NCI-H748 treated with DMSO at 0.1 percent for 48 hours (cell line): ENCODE measurements around the gene NINJ2.

Experiments
- DNase-seq: peaks from one replicate; lab custom pipeline; 2025; lab: John Stamatoyannopoulos, UW

Gene NINJ2

DNA sequence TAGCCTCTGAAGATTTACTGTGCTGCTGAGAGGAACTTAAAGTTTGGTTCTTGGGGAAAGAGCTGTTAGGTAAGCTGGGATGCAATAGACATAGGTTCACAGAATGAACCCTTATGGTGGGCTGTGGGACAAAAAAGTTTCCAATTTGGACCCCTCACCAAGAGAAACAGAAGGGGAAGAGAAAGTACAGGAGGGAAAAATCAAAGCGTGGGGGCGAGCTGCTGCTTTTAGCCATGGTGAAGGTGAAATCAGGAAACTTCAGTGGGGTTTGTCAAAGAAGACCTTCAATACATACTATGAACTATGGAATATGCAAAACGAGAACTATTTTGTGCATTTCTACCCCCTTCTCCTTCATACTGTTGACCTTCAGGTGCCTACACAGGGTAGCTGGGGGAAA is 10.6 kb upstream of the NINJ2 start:
- DNase-seq, result no peak

GRCh38 chr12:669576-669945 is 6.3 kb upstream of the NINJ2 start:
- no peak for DNase-seq

GRCh38 chr12:668090-668481 is 4.8 kb upstream of the NINJ2 start:
- no peak for DNase-seq

GRCh38 chr12:666766-667308 is 3.6 kb upstream of the NINJ2 start:
- DNase-seq, result no peak

- no peak for DNase-seq
Measured at GRCh38 chr12:666066-666465, 2.8 kb upstream of the NINJ2 start.

GRCh38 chr12:664779-665092 is 1.5 kb upstream of the NINJ2 start:
- DNase-seq, result no peak

GRCh38 chr12:664075-664778 is 982 bp upstream of the NINJ2 start:
- DNase-seq, result no peak

GRCh38 chr12:662566-663292 is 516 bp downstream of the NINJ2 start:
- no peak for DNase-seq

GRCh38 chr12:661720-662486 is 1.3 kb downstream of the NINJ2 start:
- DNase-seq, result no peak

- DNase-seq, result no peak
Measured at GRCh38 chr12:659090-659683, 4.1 kb downstream of the NINJ2 start.

GRCh38 chr12:650983-651382 is 12.3 kb downstream of the NINJ2 start:
- no peak for DNase-seq

DNA sequence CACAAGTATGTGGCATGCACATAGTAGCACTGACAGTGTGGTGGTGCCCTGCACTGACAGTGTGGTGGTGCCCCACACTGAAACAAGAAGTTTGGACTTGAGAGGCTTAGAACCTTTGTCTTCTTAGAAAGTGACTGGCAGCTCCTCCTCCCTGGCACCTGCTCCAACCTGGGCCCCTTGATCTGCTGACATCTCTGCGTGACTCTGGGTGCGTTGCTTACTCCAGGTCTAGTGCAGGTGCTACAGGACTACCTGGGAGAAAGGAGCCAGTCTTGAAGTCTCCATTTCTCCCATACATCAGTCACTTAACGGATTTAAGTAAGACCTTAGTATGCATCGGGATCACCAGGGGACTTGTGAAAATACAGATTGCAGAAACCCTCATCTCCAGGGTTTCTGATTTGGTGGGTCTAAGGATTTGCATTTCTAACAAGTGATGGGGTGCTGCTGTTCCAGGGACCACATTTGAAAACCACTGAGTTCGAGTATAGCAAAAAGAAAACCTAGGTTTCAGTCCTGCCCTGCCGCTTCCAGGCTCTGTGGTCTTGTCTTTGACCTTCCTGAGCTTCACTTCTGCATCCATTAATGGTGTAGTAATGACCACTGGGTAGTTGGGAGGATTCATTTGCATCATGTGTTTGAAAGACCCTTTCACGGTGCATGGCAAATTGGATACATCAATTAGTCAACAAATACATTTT is 15.7 kb downstream of the NINJ2 start:
- no peak for DNase-seq

GRCh38 chr12:646442-647384 is 16.5 kb downstream of the NINJ2 start:
- no peak for DNase-seq

DNA sequence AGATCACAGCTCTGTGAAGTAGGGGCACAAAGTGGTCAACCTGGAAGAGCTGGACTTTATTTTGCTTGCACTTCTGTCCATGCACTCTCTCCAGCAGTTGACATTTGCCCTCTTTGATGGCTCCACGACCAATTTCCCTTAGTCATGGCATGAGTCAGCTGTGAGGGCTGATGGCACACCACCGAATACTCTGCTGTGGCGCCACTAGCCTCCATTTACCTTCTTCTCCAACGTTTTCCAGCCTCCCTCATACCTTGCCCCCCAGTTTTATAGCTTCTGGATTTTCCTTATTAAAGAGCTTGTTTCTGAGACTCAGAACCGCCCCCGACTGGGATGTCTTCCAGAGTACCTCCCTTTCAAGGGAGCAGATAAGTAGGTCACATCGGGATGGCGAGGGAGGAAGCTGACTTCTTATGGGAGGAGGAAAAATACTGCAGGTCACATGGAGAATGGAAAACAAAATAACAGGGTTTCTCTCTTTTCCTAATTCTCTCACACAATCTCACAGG is 17.6 kb downstream of the NINJ2 start:
- DNase-seq, result no peak

DNA sequence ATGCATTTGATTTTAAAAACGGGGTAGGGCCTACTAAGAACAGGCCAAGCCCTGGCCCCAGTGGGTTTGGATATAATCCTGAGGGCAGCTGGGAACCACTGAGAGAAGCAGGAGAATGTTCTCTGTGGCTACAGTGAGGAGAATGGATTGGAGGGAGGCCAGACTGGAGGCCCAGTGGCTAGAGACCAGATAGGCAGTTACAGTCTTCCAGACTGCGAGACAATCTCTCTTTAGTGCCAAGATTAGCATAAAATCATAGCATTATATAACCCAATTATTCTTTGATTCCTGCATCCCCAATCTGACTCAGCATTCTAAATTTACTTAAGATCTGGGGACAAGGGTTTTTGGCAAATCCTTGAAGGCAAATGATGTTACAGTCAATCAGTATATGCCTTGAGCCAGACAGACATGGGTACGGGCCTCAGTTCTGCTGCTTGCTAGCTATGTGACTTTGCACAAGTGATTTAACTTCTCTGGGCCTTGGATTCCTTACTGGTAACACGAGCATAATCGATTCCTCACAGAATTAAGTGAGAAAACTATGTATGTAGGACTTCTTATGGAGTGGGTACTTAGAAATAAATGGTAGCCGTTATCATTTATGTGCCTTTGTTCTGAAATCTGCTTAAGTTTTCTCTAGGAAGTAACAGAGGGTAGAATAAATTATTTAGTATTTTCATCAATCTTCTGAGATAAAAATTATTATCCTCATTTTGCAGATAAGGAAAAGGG is 18.3 kb downstream of the NINJ2 start:
- DNase-seq, result no peak

DNA sequence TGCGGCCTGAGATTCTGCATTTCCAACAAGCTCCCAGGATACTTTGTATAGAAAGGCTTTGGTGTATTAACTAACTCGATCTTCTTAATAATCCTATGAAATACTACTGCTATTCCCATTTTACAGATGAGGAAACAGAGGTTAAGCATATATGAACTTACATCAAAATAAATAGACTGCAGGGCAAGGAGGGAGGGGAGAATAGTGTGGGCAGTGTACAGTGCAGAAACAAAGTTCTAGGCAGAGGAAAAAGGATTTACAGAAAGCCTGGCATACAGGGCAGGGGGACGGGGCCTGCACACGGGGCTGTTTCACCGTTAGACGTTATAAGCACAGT is 19.0 kb downstream of the NINJ2 start:
- no peak for DNase-seq

GRCh38 chr12:643475-644302 is 19.6 kb downstream of the NINJ2 start:
- no peak for DNase-seq

GRCh38 chr12:642633-643474 is 20.4 kb downstream of the NINJ2 start:
- no peak for DNase-seq
